Retinal pigment epithelial cell (primary cell): ENCODE results near the gene ALK.

Experiments
- DNase-seq: peaks from one replicate; pipeline ENCODE4 v3.0.0-alpha.2; 2010; ENCODE audit warnings: low read depth
- H3K4me3 ChIP-seq: 2 replicates; pipeline ENCODE4 v1.5.1; 2011; ENCODE audit warnings: mild to moderate bottlenecking, low read length, control low read depth, moderate library complexity
- CTCF ChIP-seq: conservative IDR thresholded peaks from 2 replicates; pipeline ENCODE4 v1.5.1; 2011; ENCODE audit warnings: low read depth, low read length, control low read depth, inconsistent platforms

The ALK gene

DNA sequence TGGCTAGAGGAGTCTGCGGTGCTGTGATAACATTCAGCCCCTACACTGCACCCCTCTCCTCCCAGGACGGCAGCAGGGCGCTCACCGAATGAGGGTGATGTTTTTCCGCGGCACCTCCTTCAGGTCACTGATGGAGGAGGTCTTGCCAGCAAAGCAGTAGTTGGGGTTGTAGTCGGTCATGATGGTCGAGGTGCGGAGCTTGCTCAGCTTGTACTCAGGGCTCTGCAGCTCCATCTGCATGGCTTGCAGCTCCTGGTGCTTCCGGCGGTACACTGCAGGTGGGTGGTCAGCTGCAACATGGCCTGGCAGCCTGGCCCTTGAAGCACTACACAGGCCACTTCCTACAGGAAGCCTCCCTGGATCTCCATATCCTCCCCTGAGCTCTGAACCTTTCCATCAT is 698.1 kb downstream of the ALK start:
- DNase-seq: no peak
- no peak for TF ChIP-seq CTCF
- H3K4me3 ChIP-seq: no peak overlapping the region

DNA sequence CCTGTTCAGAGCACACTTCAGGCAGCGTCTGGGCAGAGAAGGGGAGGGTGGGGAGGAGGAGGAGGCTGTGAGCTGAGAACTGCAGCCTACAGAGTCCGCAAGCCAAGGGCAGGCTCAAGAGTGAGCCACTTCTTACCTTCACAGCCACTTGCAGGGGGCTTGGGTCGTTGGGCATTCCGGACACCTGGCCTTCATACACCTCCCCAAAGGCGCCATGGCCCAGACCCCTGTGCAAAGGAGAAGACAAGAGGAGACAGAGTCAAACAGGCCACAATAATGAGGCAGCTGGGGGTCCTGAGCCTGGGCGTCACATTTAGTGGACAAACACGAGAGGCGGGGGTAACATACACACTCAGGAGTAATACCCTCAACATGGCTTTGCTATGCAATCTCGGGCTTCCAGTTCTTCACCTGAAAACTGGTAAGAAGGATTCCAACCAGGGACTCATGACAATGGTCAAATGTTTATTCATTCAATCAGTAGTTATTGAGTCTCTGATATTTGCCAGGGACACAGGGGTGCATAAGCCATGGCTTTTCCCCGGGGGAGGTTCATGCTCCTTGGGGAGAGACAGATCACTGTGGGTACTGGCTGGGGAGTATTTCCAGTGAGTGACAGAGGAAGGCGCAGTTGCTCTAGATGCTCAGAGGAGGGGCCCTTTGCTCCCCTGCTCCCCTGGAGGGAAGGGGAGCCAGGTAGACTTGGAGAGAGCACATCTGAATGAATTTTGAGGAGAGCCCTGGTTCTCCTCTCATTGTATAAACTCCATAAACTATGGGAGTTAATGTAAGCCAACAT is 698.8 kb downstream of the ALK start:
- no peak for TF ChIP-seq CTCF
- DNase-seq: no peak
- no peak overlapping the region for H3K4me3 ChIP-seq

- DNase-seq: no peak
- TF ChIP-seq CTCF: no peak
- H3K4me3 ChIP-seq: no peak overlapping the region
Measured at GRCh38 chr2:29220506-29221270, 700.7 kb downstream of the ALK start.

DNA sequence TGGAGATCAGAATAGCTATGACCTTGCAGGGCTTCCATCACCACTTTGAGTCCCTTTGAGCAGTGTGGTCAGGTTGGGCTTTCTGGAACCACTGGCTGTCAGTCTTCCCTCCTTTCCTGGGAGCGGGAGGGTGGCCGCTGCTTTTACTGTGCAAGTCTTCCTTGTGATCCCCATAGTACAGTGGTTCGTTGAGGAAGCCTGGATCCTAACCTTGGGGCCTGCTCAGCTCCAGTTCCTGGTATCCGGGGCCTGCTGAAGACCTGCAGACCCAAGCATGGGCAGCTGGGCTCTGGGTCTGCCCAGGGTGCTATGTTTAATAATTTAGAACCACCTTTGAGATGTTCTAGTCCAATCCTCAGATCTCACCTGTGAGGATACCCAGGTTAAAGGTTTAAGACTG is 702.0 kb downstream of the ALK start:
- no peak for DNase-seq
- H3K4me3 ChIP-seq: no peak overlapping the region
- no peak for TF ChIP-seq CTCF

DNA sequence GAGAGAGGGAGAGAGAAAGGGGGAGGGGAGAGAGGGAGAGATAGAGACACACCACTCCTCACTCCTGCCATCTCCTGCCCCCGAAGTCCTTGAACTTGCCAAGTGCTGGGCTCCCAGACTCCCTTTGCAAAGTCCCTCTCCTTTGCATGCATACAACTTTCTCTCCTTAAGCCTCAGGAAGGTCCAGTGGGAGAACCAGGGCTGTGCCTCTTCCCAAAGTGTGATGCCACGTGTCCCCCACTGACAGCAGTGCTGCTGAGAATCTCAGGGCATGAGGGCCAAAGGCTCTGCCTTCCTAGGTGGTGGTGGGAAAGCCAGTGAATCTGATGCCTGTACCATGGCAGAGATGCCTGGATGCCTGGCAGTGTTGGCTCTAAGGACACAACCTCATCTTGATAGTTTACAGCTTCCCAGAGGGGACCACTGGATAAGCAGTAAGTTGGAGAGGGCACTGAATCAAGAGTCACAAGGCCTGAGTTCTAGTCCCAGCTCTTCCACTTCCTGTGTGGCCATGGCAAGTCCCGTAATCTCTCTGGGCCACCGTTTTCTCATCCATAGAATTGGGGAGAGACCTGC is 702.7 kb downstream of the ALK start:
- no peak for DNase-seq
- TF ChIP-seq CTCF: no peak
- H3K4me3 ChIP-seq: no peak overlapping the region

GRCh38 chr2:29218071-29218470 is 703.3 kb downstream of the ALK start:
- TF ChIP-seq CTCF: no peak
- H3K4me3 ChIP-seq: no peak overlapping the region
- no peak for DNase-seq
